Suprapubic skin (tissue), 4 donors: ENCODE results near the gene RACK1. TPM values are rescaled to one million over a fixed set of nuclear protein-coding genes. Genes with fewer than 3 reads are reported as not detected.

Source experiments
- DNase-seq, 2 donors: peaks; one replicate each; pipeline ENCODE4 v3.0.0-alpha.2; 2019; ENCODE audit warnings: low spot score in 2 of 2
- H3K27ac ChIP-seq: fragments of 200-600 bp; sonication (generic); one replicate; pipeline ENCODE4 v1.5.1; 2019
- H3K27me3 ChIP-seq: fragments of 200-600 bp; sonication (generic); one replicate; pipeline ENCODE4 v1.5.1; 2019
- H3K36me3 ChIP-seq: fragments of 200-600 bp; sonication (generic); one replicate; pipeline ENCODE4 v1.5.1; 2019
- H3K4me1 ChIP-seq: fragments of 200-600 bp; sonication (generic); one replicate; pipeline ENCODE4 v1.5.1; 2019
- H3K4me3 ChIP-seq: fragments of 200-600 bp; sonication (generic); one replicate; pipeline ENCODE4 v1.5.1; 2019; ENCODE audit warnings: mild to moderate bottlenecking
- H3K9me3 ChIP-seq: fragments of 200-600 bp; sonication (generic); one replicate; pipeline ENCODE4 v1.5.1; 2019
- CTCF ChIP-seq, 2 donors: fragments of 200-600 bp in 1 of 2; fragments of 450-650 bp in 1 of 2; sonication (generic) in 1 of 2; IDR thresholded peaks; one replicate each; pipeline ENCODE4 v1.5.1; 2016 to 2019; ENCODE audit warnings: antibody characterized with exemption in 2 of 2, mild to moderate bottlenecking in 1 of 2, moderate library complexity in 1 of 2
- EP300 ChIP-seq: sonication (generic); formaldehyde crosslinking; IDR thresholded peaks from one replicate; pipeline ENCODE4 v1.6.1; 2017; ENCODE audit warnings: antibody characterized with exemption
- POLR2A ChIP-seq, 2 donors: fragments of 450-650 bp; IDR thresholded peaks; one replicate each; pipeline ENCODE4 v1.6.1; 2017; ENCODE audit warnings: antibody characterized with exemption in 2 of 2, mild to moderate bottlenecking in 2 of 2, moderate library complexity in 2 of 2
- POLR2AphosphoS5 ChIP-seq, 3 donors: sonication (generic); formaldehyde crosslinking; IDR thresholded peaks; one replicate each; pipeline ENCODE4 v1.6.1; 2017; ENCODE audit warnings: antibody characterized with exemption in 3 of 3
- WGBS: methylation state at CpG from one replicate; pipeline ENCODE4 v1.1.5; 2018; 5-methylcytosine and 5-hydroxymethylcytosine counted together
- total RNA-seq, 4 donors: library from RNA; depleted of rRNA; stranded (reverse); fragments of >200 nt; gene quantifications; one replicate each; pipeline ENCODE4 v1.1.0, GENCODE V29; 2016

RACK1 gene
- total RNA-seq, 4 donors from 2014 or later: 2,440 to 4,496 (median 3,996) TPM

- TF ChIP-seq POLR2A (IDR thresholded peaks at IDR 0.05) (no peak), CTCF (IDR thresholded peaks at IDR 0.05) (no peak), EP300 (no peak), POLR2AphosphoS5 (IDR thresholded peaks at IDR 0.05) (no peak)
- no peak for DNase-seq
- Histone ChIP-seq H3K9me3 (no peaks in the 10 kb centered on the region), H3K4me1 (peaks cover 59% of the 10 kb centered on the region), H3K27ac (peak overlapping the region; percentile 99), H3K27me3 (no peaks in the 10 kb centered on the region), H3K4me3 (peak overlapping the region; percentile 97), H3K36me3 (no peaks in the 10 kb centered on the region)
- WGBS: 2% methylated on average over 26 of the region's 26 CpGs
Measured at GRCh38 chr5:181259974-181260719, 16.4 kb upstream of the RACK1 start.

DNA sequence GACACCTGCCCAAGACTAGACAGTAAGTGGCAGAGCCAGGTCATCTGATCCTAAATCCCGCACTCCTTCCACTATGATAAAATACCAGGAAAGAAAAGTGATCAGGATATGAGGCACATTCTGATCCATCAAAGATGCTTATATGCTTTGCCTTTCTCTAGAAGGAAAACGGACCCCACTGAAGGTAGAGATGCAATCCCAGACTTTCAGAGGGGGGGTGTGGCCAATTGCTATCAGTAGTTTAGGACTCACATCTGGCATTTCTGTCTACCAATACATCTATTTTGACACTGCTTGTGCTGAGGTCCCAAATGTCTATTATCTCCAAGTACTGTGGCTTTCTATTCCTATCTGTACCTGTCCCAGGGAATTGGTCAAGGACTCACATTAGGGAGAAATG is 15.6 kb upstream of the RACK1 start:
- Histone ChIP-seq H3K4me3 (peak overlapping the region; percentile 97), H3K36me3 (no peaks in the 10 kb centered on the region), H3K4me1 (peaks cover 65% of the 10 kb centered on the region), H3K9me3 (no peaks in the 10 kb centered on the region), H3K27me3 (no peaks in the 10 kb centered on the region), H3K27ac (no peak overlapping the region)
- TF ChIP-seq POLR2A (IDR thresholded peaks at IDR 0.05) (no peak), POLR2AphosphoS5 (IDR thresholded peaks at IDR 0.05) (no peak), CTCF (IDR thresholded peaks at IDR 0.05) (no peak), EP300 (no peak)
- peak in 1 of 2 donors; percentile 8 for DNase-seq
- 39% methylated on average over 2 of the region's 2 CpGs for WGBS

DNA sequence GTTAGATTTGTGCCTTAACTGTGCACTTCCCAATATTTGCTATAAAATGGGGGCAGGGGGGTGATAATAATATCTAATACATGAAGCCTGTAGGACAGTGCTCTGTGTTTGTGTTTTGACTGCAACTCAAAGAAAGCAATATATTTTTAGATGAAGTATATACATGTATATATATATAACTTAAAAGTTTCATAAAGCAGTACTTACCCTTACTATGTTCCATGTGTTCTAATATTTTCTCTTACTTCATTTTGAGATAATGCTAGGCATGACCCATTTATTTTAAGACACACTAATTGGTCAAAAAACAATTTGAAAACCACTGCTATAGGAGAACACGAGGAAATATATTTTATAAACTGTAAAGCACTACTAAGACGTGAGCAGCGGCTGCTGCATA is 14.9 kb upstream of the RACK1 start:
- Histone ChIP-seq H3K36me3 (no peaks in the 10 kb centered on the region), H3K4me3 (peak overlapping the region; percentile 97), H3K27ac (no peak overlapping the region), H3K9me3 (no peaks in the 10 kb centered on the region), H3K27me3 (no peaks in the 10 kb centered on the region), H3K4me1 (peaks cover 72% of the 10 kb centered on the region)
- no peak for DNase-seq
- WGBS: 72% methylated on average over 3 of the region's 3 CpGs
- TF ChIP-seq EP300 (no peak), POLR2A (IDR thresholded peaks at IDR 0.05) (no peak), POLR2AphosphoS5 (IDR thresholded peaks at IDR 0.05) (no peak), CTCF (IDR thresholded peaks at IDR 0.05) (no peak)

- Histone ChIP-seq H3K4me1 (peaks cover 83% of the 10 kb centered on the region), H3K9me3 (no peaks in the 10 kb centered on the region), H3K27me3 (no peaks in the 10 kb centered on the region), H3K4me3 (no peak overlapping the region), H3K27ac (no peak overlapping the region), H3K36me3 (no peaks in the 10 kb centered on the region)
- TF ChIP-seq POLR2A (IDR thresholded peaks at IDR 0.05): no peak
- TF ChIP-seq EP300: no peak
- TF ChIP-seq CTCF (IDR thresholded peaks at IDR 0.05): no peak
- TF ChIP-seq POLR2AphosphoS5 (IDR thresholded peaks at IDR 0.05): no peak
- DNase-seq: peak in 1 of 2 donors; percentile 3
- WGBS: 76% methylated on average over 7 of the region's 7 CpGs
Measured at GRCh38 chr5:181255836-181256578, 12.3 kb upstream of the RACK1 start.

GRCh38 chr5:181255276-181255675 is 11.6 kb upstream of the RACK1 start:
- Histone ChIP-seq H3K27ac (no peak overlapping the region), H3K9me3 (no peaks in the 10 kb centered on the region), H3K36me3 (no peaks in the 10 kb centered on the region), H3K27me3 (no peaks in the 10 kb centered on the region), H3K4me3 (no peak overlapping the region), H3K4me1 (peaks cover 85% of the 10 kb centered on the region)
- WGBS: 32% methylated on average over 1 of the region's 1 CpG
- no peak for DNase-seq
- TF ChIP-seq POLR2AphosphoS5 (IDR thresholded peaks at IDR 0.05): no peak
- TF ChIP-seq POLR2A (IDR thresholded peaks at IDR 0.05): no peak
- TF ChIP-seq CTCF (IDR thresholded peaks at IDR 0.05): no peak
- no peak for TF ChIP-seq EP300
